ENCODE data around the gene ARF6.
"Not testable (repeated sequence)": the region's sequence is repeated elsewhere in the genome, so short reads cannot be mapped to it uniquely, and the experiment has no call there.

The ARF6 gene
- total RNA-seq = 94.6 to 231 (median 153) reads per million in 17 experiments

- peak; percentile 99 to 100 (median 100) for DNase-seq
Measured at GRCh38 chr14:49892636-49893308, at the start of gene ARF6. ARF6 (plus strand) TSS chr14:49893082; CDS start chr14:49893737, 655 bp downstream.

GRCh38 chr14:49849213-49849847 lies 43.6 kb upstream of the ARF6 start:
- DNase-seq = no peak

- peak in 3 of 4 experiments; percentile 28 to 52 (median 41) for DNase-seq
Measured at GRCh38 chr14:49851813-49852212, 41.1 kb upstream of the ARF6 start.

GRCh38 chr14:49852301-49853157 lies 40.4 kb upstream of the ARF6 start, which contains the start of gene NEMF:
NEMF (minus strand) TSS chr14:49852788; CDS start chr14:49852753, 35 bp downstream.
- DNase-seq = peak; percentile 95 to 98 (median 96)

GRCh38 chr14:49853158-49853477 lies 39.8 kb upstream of the ARF6 start:
- no peak for DNase-seq

GRCh38 chr14:49853572-49854375 lies 39.1 kb upstream of the ARF6 start:
- DNase-seq = peak; percentile 81 to 89 (median 87)

GRCh38 chr14:49857427-49858003 lies 35.4 kb upstream of the ARF6 start:
- peak; percentile 22 to 72 (median 48) for DNase-seq

- peak in 2 of 4 experiments; percentile 30 to 31 for DNase-seq
Measured at GRCh38 chr14:49858383-49858782, 34.5 kb upstream of the ARF6 start.

GRCh38 chr14:49860988-49861698 lies 31.7 kb upstream of the ARF6 start:
- no peak for DNase-seq

- peak; percentile 71 to 83 (median 80) for DNase-seq
Measured at GRCh38 chr14:49861699-49862088, 31.2 kb upstream of the ARF6 start.

GRCh38 chr14:49862089-49862673 lies 30.7 kb upstream of the ARF6 start:
- peak; percentile 84 to 92 (median 89) for DNase-seq

GRCh38 chr14:49863487-49864281 lies 29.2 kb upstream of the ARF6 start:
- peak in 3 of 4 experiments; percentile 24 to 44 (median 29) for DNase-seq

GRCh38 chr14:49865431-49865859 lies 27.4 kb upstream of the ARF6 start:
- DNase-seq = peak; percentile 78 to 90 (median 85)

GRCh38 chr14:49867831-49868719 lies 24.8 kb upstream of the ARF6 start:
- DNase-seq = peak; percentile 97 to 99 (median 98)

GRCh38 chr14:49868720-49869114 lies 24.2 kb upstream of the ARF6 start:
- DNase-seq = peak in 1 of 4 experiments; percentile 29

GRCh38 chr14:49870908-49871307 lies 22.0 kb upstream of the ARF6 start:
- no peak for DNase-seq

- DNase-seq = not testable (repeated sequence)
Measured at GRCh38 chr14:49873548-49873947, 19.3 kb upstream of the ARF6 start.

- DNase-seq = no peak
Measured at GRCh38 chr14:49875640-49876198, 17.2 kb upstream of the ARF6 start.
